Activated T-helper 9 cell treated with anti-CD3 and anti-CD28 coated beads, Interleukin-2, amount 50 U/mL, for 16 hours (primary cell): ENCODE data around the gene TMEM223.
A peak's percentile ranks its signal among the peaks of the same experiment; 100 is the strongest.
"Not testable (repeated sequence)": the region's sequence is repeated elsewhere in the genome, so short reads cannot be mapped to it uniquely, and the experiment has no call there.

Experiments used
- DNase-seq: peaks from one replicate; pipeline ENCODE4 v3.0.0-alpha.2; 2020; ENCODE audit warnings: low read depth

TMEM223 gene

GRCh38 chr11:62791501-62792201 is at the start of gene TMEM223:
TMEM223 (minus strand) TSS chr11:62792006; CDS start chr11:62791994, 12 bp downstream.
- DNase-seq: peak; percentile 88

- DNase-seq: peak; percentile 76
These were observed 49.0 kb upstream of the TMEM223 start for GRCh38 chr11:62840721-62841360.

- DNase-seq: peak; percentile 89
These were observed 47.5 kb upstream of the TMEM223 start, which contains the start of gene WDR74 for GRCh38 chr11:62839050-62839945. WDR74 (minus strand) TSS chr11:62839590; CDS start chr11:62839570, 20 bp downstream.

- no peak for DNase-seq
These were observed 43.5 kb upstream of the TMEM223 start for GRCh38 chr11:62835336-62835735.

- DNase-seq: no peak
These were observed 40.8 kb upstream of the TMEM223 start, which contains the start of gene TEX54 for GRCh38 chr11:62832336-62833234. TEX54 (minus strand) TSS chr11:62832841.

GRCh38 chr11:62831520-62832335 is 39.9 kb upstream of the TMEM223 start, which contains the start of gene STX5:
STX5 (minus strand) TSS chr11:62832051; CDS start chr11:62831243, 808 bp downstream.
- DNase-seq: peak; percentile 99

- no peak for DNase-seq
These were observed 39.2 kb upstream of the TMEM223 start for GRCh38 chr11:62830904-62831519.

GRCh38 chr11:62828130-62828529 is 36.3 kb upstream of the TMEM223 start:
- DNase-seq: not testable (repeated sequence)

GRCh38 chr11:62823677-62824076 is 31.9 kb upstream of the TMEM223 start:
- DNase-seq: no peak

GRCh38 chr11:62817129-62817528 is 25.3 kb upstream of the TMEM223 start:
- DNase-seq: no peak

GRCh38 chr11:62816557-62816956 is 24.8 kb upstream of the TMEM223 start:
- DNase-seq: no peak

GRCh38 chr11:62811659-62812058 is 19.9 kb upstream of the TMEM223 start:
- DNase-seq: no peak

- no peak for DNase-seq
These were observed 18.9 kb upstream of the TMEM223 start for GRCh38 chr11:62810748-62811147.

- no peak for DNase-seq
These were observed 14.9 kb upstream of the TMEM223 start for GRCh38 chr11:62806611-62807121.

- no peak for DNase-seq
These were observed 14.2 kb upstream of the TMEM223 start for GRCh38 chr11:62805961-62806441.

- peak; percentile 93 for DNase-seq
These were observed 13.5 kb upstream of the TMEM223 start, which contains the start of gene NXF1 for GRCh38 chr11:62805076-62805892. NXF1 (minus strand) TSS chr11:62805440; CDS start chr11:62805356, 84 bp downstream.

GRCh38 chr11:62804310-62805075 is 12.7 kb upstream of the TMEM223 start:
- no peak for DNase-seq

- no peak for DNase-seq
These were observed 9.3 kb upstream of the TMEM223 start for GRCh38 chr11:62801071-62801470.
